Measurements from ENCODE around the gene STPG1.

Gene STPG1

GRCh38 chr1:24331961-24332673, 81.5 kb downstream of the STPG1 start:
- Histone ChIP-seq H3K9me3 (no peaks in the 10 kb centered on the region), H3K4me3 (ENCODE audit: low read depth, low read length) (no peak overlapping the region), H3K36me3 (no peaks in the 10 kb centered on the region), H3K4me1 (no peaks in the 10 kb centered on the region), H3K27me3 (no peaks in the 10 kb centered on the region)
- TF ChIP-seq CTCF (IDR thresholded peaks at IDR 0.05; ENCODE audit: low read depth, low read length) = no peak
- no peak for DNase-seq

GRCh38 chr1:24329797-24330543, 83.6 kb downstream of the STPG1 start:
- Histone ChIP-seq H3K36me3 (no peaks in the 10 kb centered on the region), H3K27me3 (no peaks in the 10 kb centered on the region), H3K9me3 (no peaks in the 10 kb centered on the region), H3K4me3 (ENCODE audit: low read depth, low read length) (no peak overlapping the region), H3K4me1 (no peaks in the 10 kb centered on the region)
- no peak for TF ChIP-seq CTCF (IDR thresholded peaks at IDR 0.05; ENCODE audit: low read depth, low read length)
- DNase-seq = no peak

GRCh38 chr1:24329331-24329730, 84.3 kb downstream of the STPG1 start:
- H3K9me3 ChIP-seq = no peaks in the 10 kb centered on the region
- no peak for DNase-seq
- no peak overlapping the region for H3K4me3 ChIP-seq (ENCODE audit: low read depth, low read length)
- no peaks in the 10 kb centered on the region for H3K27me3 ChIP-seq
- no peaks in the 10 kb centered on the region for H3K36me3 ChIP-seq
- H3K4me1 ChIP-seq = no peaks in the 10 kb centered on the region
- TF ChIP-seq CTCF (IDR thresholded peaks at IDR 0.05; ENCODE audit: low read depth, low read length) = no peak

GRCh38 chr1:24327891-24328290, 85.7 kb downstream of the STPG1 start:
- no peak for DNase-seq
- Histone ChIP-seq H3K36me3 (no peaks in the 10 kb centered on the region), H3K4me3 (ENCODE audit: low read depth, low read length) (no peak overlapping the region), H3K4me1 (no peaks in the 10 kb centered on the region), H3K9me3 (no peaks in the 10 kb centered on the region), H3K27me3 (peaks cover 4% of the 10 kb centered on the region)
- no peak for TF ChIP-seq CTCF (IDR thresholded peaks at IDR 0.05; ENCODE audit: low read depth, low read length)

GRCh38 chr1:24327486-24327885, 86.1 kb downstream of the STPG1 start:
- Histone ChIP-seq H3K9me3 (no peaks in the 10 kb centered on the region), H3K36me3 (no peaks in the 10 kb centered on the region), H3K4me3 (ENCODE audit: low read depth, low read length) (no peak overlapping the region), H3K27me3 (peaks cover 8% of the 10 kb centered on the region), H3K4me1 (no peaks in the 10 kb centered on the region)
- no peak for TF ChIP-seq CTCF (IDR thresholded peaks at IDR 0.05; ENCODE audit: low read depth, low read length)
- no peak for DNase-seq

Data from BE2C (cell line).